ENCODE measurements around the gene ENTREP1. TPM values are rescaled to one million over a fixed set of nuclear protein-coding genes. Genes with fewer than 3 reads are reported as not detected.

The ENTREP1 gene
- total RNA-seq, 1 experiment from 2014 or later = 0.08 TPM

DNA sequence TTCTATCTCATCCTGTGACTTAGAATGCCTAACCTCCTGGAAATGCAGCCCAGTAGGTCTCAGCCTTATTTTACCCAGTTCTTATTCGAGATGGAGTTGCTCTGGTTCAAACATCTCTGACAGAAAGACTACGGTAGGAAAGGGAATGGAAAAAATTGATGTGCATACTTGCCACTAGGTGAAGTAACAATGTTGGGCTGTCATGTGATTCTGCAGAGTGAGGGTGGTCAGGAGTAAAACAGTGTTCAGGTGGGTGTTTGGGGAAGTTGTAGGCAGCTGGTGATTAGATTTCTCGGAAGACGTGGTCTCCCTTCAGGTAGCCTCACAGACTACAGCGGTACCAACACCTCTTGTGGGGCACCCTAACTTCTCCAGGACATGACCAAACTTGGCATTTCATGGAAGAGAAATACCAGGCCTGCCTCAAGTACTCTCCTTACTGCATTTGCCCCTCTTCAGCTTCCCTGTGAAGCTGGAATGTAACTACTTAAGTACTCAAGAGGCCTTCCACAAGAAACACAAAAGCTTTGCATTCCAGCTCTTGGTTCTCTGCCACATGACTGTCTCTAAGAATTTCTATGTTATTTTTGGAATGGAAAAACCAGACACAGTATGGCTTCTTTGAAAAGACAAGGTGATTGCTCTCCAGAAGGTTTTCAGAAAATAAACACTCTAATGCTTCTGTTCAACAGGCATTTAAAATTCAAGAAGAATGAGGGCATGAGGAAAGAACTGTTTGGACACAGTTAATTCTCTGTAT, 17.4 kb upstream of the ENTREP1 start:
- Histone ChIP-seq H3K9me3 (replicated peaks) (0 out of 2 replicates have a peak, but pooled peaks cover 3% of the 10 kb centered on the region), H3K4me1 (no peaks in the 10 kb centered on the region), H3K4me3 (no peak overlapping the region), H3K36me3 (no peaks in the 10 kb centered on the region), H3K27me3 (no peaks in the 10 kb centered on the region), H3K27ac (no peak overlapping the region)
- DNase-seq = no peak

DNA sequence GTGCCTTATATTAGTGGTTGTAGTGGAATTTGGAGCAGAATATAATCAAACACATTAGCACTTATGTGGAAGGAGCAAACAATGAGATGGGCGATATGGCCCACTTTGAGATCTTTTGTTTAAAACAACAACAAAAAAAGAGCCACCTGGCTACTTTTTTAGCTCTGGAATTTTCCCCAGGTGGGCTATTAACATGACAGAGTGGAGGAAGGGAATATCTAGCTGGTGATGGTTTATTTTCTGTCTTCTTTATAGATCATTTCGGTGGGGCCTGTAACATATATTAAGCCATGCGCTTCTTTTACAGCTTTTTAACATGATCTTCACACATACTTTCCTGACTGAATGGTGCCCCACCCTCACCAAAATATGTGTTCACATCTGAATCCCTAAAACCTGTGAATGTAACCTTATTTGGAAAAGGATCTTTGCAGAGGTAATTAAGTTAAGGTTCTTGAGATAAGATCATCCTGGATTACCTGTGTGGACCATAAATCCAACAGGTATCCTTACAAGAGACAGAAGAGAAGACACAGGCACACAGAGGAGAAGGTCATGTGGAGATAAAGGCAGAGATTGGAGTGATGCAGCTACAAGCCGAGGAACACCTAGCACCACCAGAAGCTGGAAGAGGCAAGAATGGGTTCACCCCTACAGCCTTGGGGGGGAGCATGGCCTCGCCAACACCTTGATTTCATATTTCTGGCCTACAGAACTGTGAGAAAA, 16.6 kb upstream of the ENTREP1 start:
- H3K27ac ChIP-seq = no peak overlapping the region
- DNase-seq = no peak
- no peaks in the 10 kb centered on the region for H3K27me3 ChIP-seq
- no peak overlapping the region for H3K4me3 ChIP-seq
- H3K36me3 ChIP-seq = no peaks in the 10 kb centered on the region
- H3K9me3 ChIP-seq (replicated peaks) = 0 out of 2 replicates have a peak, but pooled peaks cover 3% of the 10 kb centered on the region
- no peaks in the 10 kb centered on the region for H3K4me1 ChIP-seq

DNA sequence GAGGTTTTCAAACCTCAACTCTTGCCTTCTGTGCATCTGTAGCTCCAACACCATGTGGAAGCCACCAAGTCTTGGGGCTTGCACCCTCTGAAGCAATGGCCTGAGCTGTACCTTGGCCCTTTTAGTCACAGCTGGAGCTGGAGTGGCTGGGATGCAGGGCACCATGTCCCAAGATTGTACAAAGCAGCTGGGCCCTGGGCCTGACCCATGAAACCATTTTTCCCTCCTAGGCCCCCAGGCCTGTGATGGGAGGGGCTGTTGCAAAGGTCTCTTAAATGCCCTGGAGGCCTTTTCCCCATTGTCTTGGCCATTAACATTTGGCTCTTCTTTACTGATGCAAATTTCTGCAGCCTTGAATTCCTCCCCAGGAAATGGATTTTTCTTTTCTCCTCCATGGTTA, 11.8 kb upstream of the ENTREP1 start:
- Histone ChIP-seq H3K9me3 (replicated peaks) (no peaks in the 10 kb centered on the region), H3K4me1 (no peaks in the 10 kb centered on the region), H3K36me3 (no peaks in the 10 kb centered on the region), H3K27ac (no peak overlapping the region), H3K27me3 (no peaks in the 10 kb centered on the region), H3K4me3 (no peak overlapping the region)
- DNase-seq = no peak

DNA sequence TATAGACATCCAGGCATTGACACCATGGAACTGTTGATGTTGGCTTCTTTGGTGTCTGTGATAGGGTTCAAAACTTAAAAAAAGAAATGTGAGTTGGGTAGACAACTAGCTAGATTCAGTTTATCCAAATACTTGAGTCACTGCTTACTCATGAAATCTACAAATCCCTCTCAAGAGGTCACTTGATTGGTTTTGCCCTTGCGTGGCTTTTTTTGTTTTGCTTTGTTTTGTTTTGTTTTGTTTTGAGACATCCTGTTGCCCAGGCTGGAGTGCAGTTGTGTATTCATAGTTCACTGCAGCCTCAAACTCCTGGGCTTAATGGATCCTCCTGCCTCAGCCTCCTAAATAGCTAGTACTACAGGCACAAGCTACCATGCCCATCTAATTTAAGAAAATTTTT, 10.5 kb upstream of the ENTREP1 start:
- no peaks in the 10 kb centered on the region for H3K36me3 ChIP-seq
- no peak overlapping the region for H3K4me3 ChIP-seq
- no peak overlapping the region for H3K27ac ChIP-seq
- no peaks in the 10 kb centered on the region for H3K4me1 ChIP-seq
- DNase-seq = no peak
- no peaks in the 10 kb centered on the region for H3K9me3 ChIP-seq (replicated peaks)
- no peaks in the 10 kb centered on the region; the same call in 1 of the 2 replicates for H3K27me3 ChIP-seq

DNA sequence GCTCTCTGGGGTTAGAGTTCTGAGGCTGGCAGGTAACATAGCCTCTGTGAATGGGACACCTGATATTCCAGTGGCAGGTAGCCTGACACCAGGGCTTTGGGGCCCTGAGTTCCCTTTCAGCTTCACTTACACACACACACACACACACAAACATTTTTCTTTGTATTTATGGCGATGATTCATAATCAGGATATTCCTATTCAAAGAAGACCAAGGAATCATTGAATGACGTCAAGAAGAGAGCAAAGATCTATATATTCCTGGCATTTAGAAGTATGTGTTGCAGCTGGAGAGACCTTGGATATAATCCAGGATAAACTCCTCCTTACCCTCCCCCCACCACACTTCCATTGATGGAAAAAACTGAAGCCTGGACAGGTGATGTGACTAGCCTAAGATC, 7.9 kb upstream of the ENTREP1 start:
- Histone ChIP-seq H3K9me3 (replicated peaks) (no peaks in the 10 kb centered on the region), H3K36me3 (no peaks in the 10 kb centered on the region), H3K27ac (no peak overlapping the region), H3K4me1 (no peaks in the 10 kb centered on the region; the same call in 1 of the 2 replicates), H3K4me3 (no peak overlapping the region), H3K27me3 (peaks cover under 1% of the 10 kb centered on the region; the same call in 1 of the 2 replicates)
- no peak for DNase-seq

- no peaks in the 10 kb centered on the region for H3K9me3 ChIP-seq (replicated peaks)
- no peaks in the 10 kb centered on the region for H3K36me3 ChIP-seq
- DNase-seq = no peak
Observed at GRCh38 chr9:69317894-69318293, 7.1 kb upstream of the ENTREP1 start.

DNA sequence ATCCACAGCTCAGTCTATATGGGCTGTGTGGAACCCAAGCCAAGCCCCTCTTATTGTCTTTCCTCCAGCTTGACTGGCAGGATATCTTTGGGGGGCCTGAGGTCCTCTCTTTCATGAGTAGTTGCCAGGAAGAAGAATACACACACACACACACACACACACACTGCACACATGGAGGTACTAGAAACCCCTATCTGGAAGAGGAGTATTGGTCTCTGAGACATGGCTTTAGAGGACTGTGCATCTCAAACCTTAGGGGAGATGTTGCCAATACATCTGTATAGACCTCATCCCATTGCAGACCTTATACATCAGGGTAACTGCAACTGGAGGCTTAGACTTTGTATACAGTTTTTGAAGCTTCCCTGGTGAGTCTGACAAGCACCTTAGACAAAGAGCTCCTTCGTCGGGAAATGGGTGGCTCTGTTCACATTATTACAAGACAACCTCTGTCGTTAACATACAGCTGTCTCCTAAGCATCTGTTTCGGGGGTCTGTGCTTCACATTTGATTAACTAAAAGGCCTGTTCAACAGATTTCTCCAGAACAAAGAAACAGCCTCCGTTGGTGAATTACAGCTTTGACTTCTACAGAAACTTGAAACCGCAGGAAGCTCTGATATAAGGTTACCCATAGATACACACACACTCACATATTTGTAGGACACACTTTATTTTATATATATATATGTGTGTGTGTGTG, 5.5 kb upstream of the ENTREP1 start:
- H3K4me3 ChIP-seq = no peak overlapping the region
- peaks cover 10% of the 10 kb centered on the region for H3K27me3 ChIP-seq
- H3K4me1 ChIP-seq = no peaks in the 10 kb centered on the region; the same call in 1 of the 2 replicates
- peak in 1 of 2 experiments; percentile 49 for DNase-seq
- no peak overlapping the region for H3K27ac ChIP-seq
- no peaks in the 10 kb centered on the region for H3K36me3 ChIP-seq
- no peaks in the 10 kb centered on the region for H3K9me3 ChIP-seq (replicated peaks)

More at GRCh38 chr9:69317894-69318293, 7.1 kb upstream of the ENTREP1 start:
- Histone ChIP-seq H3K27me3 (peaks cover 4% of the 10 kb centered on the region; the same call in 1 of the 2 replicates), H3K27ac (no peak overlapping the region), H3K4me3 (no peak overlapping the region), H3K4me1 (no peaks in the 10 kb centered on the region; the same call in 1 of the 2 replicates)

DNA sequence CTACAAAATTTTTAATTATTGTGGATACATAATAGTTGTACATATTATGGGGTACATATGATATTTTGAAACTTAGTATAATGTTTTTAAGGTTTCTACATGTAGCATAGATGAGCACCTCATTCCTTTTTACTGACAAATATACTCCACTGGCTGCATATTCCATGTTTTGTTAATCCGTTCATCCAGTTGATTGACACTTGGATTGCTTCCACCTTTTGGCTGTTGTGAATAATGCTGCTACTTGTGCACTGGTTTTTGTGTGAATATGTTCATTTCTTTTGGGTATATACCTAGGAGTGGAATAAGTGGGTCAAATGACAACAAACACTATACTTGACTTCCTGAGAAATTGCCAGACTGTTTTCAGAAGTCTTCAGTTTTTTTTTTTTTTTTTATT, 2.8 kb upstream of the ENTREP1 start:
- Histone ChIP-seq H3K4me3 (no peak overlapping the region), H3K4me1 (no peaks in the 10 kb centered on the region; the same call in 1 of the 2 replicates), H3K27me3 (peaks cover 28% of the 10 kb centered on the region), H3K27ac (no peak overlapping the region), H3K9me3 (replicated peaks) (no peaks in the 10 kb centered on the region), H3K36me3 (no peaks in the 10 kb centered on the region)
- DNase-seq = no peak

DNA sequence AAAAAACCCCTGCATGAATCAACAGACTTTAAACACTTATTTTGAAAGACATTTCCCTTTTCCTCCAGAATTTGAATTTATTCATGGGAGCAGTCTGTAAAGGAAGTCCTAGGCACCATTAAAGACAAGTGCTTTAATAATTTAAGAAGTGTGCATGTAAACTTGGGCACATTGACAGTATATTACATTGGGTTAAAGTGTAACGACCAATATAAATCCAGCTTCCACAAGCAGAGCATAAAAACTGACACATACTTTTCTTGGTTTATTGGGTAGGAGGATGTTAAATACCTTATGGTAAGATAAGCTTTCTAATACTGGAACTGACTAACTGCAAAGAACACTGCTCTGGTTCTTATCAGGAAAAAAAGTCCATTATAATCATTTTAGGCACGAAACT, 1.2 kb upstream of the ENTREP1 start:
- H3K4me3 ChIP-seq = no peak overlapping the region
- no peaks in the 10 kb centered on the region; the same call in 1 of the 2 replicates for H3K4me1 ChIP-seq
- no peaks in the 10 kb centered on the region for H3K9me3 ChIP-seq (replicated peaks)
- DNase-seq = no peak
- peaks cover 36% of the 10 kb centered on the region for H3K27me3 ChIP-seq
- H3K27ac ChIP-seq = no peak overlapping the region
- H3K36me3 ChIP-seq = no peaks in the 10 kb centered on the region

- peak overlapping the region; percentile 54 for H3K4me3 ChIP-seq
- no peaks in the 10 kb centered on the region for H3K9me3 ChIP-seq (replicated peaks)
- H3K27me3 ChIP-seq = peaks cover 36% of the 10 kb centered on the region
- no peak overlapping the region for H3K27ac ChIP-seq
- H3K36me3 ChIP-seq = no peaks in the 10 kb centered on the region
- DNase-seq = peak in 1 of 2 experiments; percentile 26
- no peaks in the 10 kb centered on the region for H3K4me1 ChIP-seq
Observed at GRCh38 chr9:69325409-69326212, 596 bp downstream of the ENTREP1 start.

DNA sequence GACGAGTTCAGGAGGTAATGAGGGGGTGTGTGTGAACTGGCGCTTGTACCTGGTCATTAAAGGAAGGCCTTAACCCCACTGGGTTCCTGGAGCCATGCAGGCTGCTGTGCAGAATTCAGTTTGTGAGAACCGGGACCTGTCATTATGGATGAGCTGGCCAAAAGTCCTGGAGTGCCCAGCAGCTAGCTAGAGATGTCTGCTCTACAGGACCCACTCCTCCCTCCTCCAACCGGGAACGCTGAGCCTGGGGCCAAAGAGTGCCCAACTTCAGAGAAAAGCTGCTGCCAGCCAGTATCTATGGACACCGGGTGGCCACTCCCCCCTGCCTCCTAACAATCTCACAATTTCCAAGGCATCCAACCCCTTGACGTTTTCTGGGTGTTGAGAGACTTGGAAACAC, 1.2 kb downstream of the ENTREP1 start:
- Histone ChIP-seq H3K27me3 (peaks cover 36% of the 10 kb centered on the region), H3K27ac (no peak overlapping the region), H3K4me3 (no peak overlapping the region), H3K9me3 (replicated peaks) (0 out of 2 replicates have a peak, but pooled peaks cover 2% of the 10 kb centered on the region), H3K4me1 (no peaks in the 10 kb centered on the region), H3K36me3 (no peaks in the 10 kb centered on the region)
- no peak for DNase-seq

DNA sequence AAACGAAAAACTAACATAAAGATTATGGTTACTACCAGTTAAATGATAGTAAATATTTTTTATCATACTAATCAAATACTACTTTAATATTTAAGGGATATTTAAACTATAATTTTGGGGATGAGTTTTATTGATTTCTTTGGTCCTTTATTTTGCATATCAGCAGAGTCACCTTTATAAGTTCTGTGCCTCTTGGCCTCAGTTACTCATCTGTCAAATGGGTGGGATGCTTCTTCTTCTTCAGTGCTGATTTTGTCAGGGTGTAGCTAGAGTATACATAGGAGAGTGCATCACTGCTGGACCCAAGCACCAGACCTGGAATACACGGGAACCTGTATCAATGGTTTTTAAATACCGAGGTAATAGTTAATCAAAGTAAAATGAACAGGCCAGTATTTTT, 5.6 kb downstream of the ENTREP1 start:
- H3K36me3 ChIP-seq = no peaks in the 10 kb centered on the region
- peaks cover 21% of the 10 kb centered on the region for H3K27me3 ChIP-seq
- 0 out of 2 replicates have a peak, but pooled peaks cover 2% of the 10 kb centered on the region for H3K9me3 ChIP-seq (replicated peaks)
- H3K27ac ChIP-seq = no peak overlapping the region
- DNase-seq = no peak
- H3K4me3 ChIP-seq = no peak overlapping the region
- H3K4me1 ChIP-seq = no peaks in the 10 kb centered on the region

DNA sequence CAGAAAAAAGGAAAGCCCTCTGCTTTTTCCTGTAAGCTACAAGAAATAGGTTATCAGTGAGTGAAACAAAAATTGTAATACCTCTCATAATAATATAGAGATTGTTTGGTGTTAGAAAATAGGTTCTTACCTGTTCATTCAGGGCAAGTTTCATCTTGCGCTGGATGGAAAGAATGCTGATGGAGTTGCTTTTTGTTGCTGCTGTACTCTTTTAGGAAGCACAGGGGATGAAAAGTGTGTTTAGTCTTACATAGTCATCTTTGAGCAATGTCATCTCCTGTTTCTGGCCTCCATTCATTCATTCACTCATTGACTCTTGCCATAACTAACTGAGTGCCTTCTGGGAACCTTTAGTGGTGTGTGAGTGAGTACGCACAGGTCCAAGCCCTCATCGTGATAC, 6.4 kb downstream of the ENTREP1 start:
- Histone ChIP-seq H3K4me1 (no peaks in the 10 kb centered on the region), H3K27ac (no peak overlapping the region), H3K9me3 (replicated peaks) (0 out of 2 replicates have a peak, but pooled peaks cover 2% of the 10 kb centered on the region), H3K36me3 (no peaks in the 10 kb centered on the region), H3K4me3 (no peak overlapping the region), H3K27me3 (peaks cover 12% of the 10 kb centered on the region)
- DNase-seq = no peak

DNA sequence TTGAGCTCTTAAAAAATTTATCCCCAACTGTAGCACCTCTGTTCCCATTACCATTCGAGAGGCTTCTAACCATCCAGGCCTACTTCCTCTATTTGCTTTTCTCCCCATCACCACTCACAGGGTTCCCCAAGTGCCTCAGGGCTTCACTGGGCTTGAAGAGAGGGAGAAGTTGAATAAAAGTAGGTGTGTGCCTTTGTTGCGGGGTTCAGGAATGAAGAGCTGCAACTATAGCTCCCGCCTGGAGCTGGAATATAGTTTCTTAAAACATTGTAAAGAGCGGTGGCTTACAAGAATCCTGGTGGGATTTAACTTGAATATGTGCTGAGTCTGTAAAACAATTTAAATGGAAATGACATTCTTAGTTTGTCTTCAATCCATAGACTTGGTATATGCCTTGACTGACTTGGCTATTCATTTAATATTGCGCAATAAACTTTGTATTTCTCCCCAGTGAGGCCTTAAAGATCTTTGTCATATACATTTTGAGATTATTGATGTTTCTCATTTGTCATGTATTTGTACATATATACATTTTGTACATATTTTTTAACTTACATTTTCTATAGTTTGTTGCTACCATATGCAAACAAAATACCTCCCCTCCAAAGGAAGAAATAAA, 7.2 kb downstream of the ENTREP1 start:
- DNase-seq = no peak
- Histone ChIP-seq H3K9me3 (replicated peaks) (0 out of 2 replicates have a peak, but pooled peaks cover 2% of the 10 kb centered on the region), H3K27me3 (peaks cover 8% of the 10 kb centered on the region), H3K4me3 (no peak overlapping the region), H3K27ac (no peak overlapping the region), H3K4me1 (no peaks in the 10 kb centered on the region), H3K36me3 (no peaks in the 10 kb centered on the region)
